Adrenal gland (tissue), 12 donors: ENCODE results near the gene RPL7L1. TPM values are rescaled to one million over a fixed set of nuclear protein-coding genes. Genes with fewer than 3 reads are reported as not detected.

ENCODE experiments used
- DNase-seq, 7 donors: peaks; one replicate each; pipeline ENCODE4 v3.0.0-alpha.2; 2019 to 2020
- H3K27ac ChIP-seq, 5 donors: fragments of 200-600 bp; sonication (generic) in 4 of 5; 1 replicate in 3 of 5; 2 replicates in 2 of 5; pipeline versions ENCODE4 v1.5.1 to v1.8.0; 2016 to 2020; ENCODE audit warnings: mild to moderate bottlenecking in 1 of 5
- H3K27me3 ChIP-seq: fragments of 200-600 bp; 2 replicates; pipeline ENCODE4 v1.8.0; 2021
- H3K36me3 ChIP-seq, 2 donors: fragments of 200-600 bp; replicated peaks in 1 of 2; 1 replicate in 1 of 2; 2 replicates in 1 of 2; pipeline versions ENCODE4 v1.5.1 to v1.8.0; 2018 to 2022
- H3K4me1 ChIP-seq, 2 donors: fragments of 200-600 bp; replicated peaks in 1 of 2; 1 replicate in 1 of 2; 2 replicates in 1 of 2; pipeline versions ENCODE4 v1.5.1 to v1.8.0; 2018 to 2021
- H3K4me3 ChIP-seq, 4 donors: fragments of 200-600 bp; sonication (generic) in 3 of 4; one replicate each; pipeline ENCODE4 v1.5.1; 2016 to 2018
- H3K9me3 ChIP-seq, 3 donors: fragments of 200-600 bp; sonication (generic) in 1 of 3; replicated peaks in 1 of 3; 1 replicate in 2 of 3; 2 replicates in 1 of 3; pipeline versions ENCODE4 v1.5.1 to v1.8.0; 2016 to 2021
- POLR2A ChIP-seq, 2 donors: fragments of 450-650 bp; IDR thresholded peaks; one replicate each; pipeline ENCODE4 v1.6.1; 2017; ENCODE audit warnings: antibody characterized with exemption in 2 of 2, mild to moderate bottlenecking in 2 of 2, moderate library complexity in 1 of 2
- WGBS, 4 donors: extraction: QIAGEN DNeasy Blood & Tissue Kit in 2 of 4; methylation state at CpG; one replicate each; pipeline versions ENCODE4 v1.1.5 to v1.1.7; 2013 to 2017; 5-methylcytosine and 5-hydroxymethylcytosine counted together
- intact Hi-C, 2 donors: fragments of 100-400 bp; cut with DNase I; formaldehyde crosslinking; loops; one replicate each; pipeline versions ENCODE4 v1.14.1 to v1.15.0; 2022 to 2023
- polyA plus RNA-seq, 3 donors: library from polyadenylated mRNA; stranded (reverse); fragments of 200-250 nt in 2 of 3; fragments of 350-450 nt in 1 of 3; fragmentation: Illumina TruSeq in 1 of 3; extraction: RNeasy Lipid Tissue Mini Kit (QIAGEN cat#74804) in 1 of 3; gene quantifications; one replicate each; pipeline ENCODE4 v1.2.3, GENCODE V29; 2013 to 2014
- total RNA-seq, 9 donors: library from RNA; depleted of rRNA in 4 of 9; stranded (reverse); fragments of >200 nt in 4 of 9; fragments of 120-200 nt in 1 of 9; fragmentation: NEBNext Ultra II Directional in 1 of 9; extraction: Animal tissue kit (Norgen Biotek cat#: 25700) in 1 of 9; gene quantifications; one replicate each; pipeline versions ENCODE4 v1.1.0 to v1.2.4, GENCODE V29; 2013 to 2023
- TF ChIP-seq, protein P1 (sequence below), 6 experiments: fragments of 450-650 bp in 4 of 6; fragments of 200-600 bp in 2 of 6; sonication (generic) in 1 of 6; IDR thresholded peaks; 1 replicate in 5 of 6; 2 replicates in 1 of 6; pipeline versions ENCODE4 v1.5.1 to v1.8.0; 2016 to 2021; ENCODE audit warnings: antibody characterized with exemption in 6 of 6, mild to moderate bottlenecking in 2 of 6, moderate library complexity in 1 of 6
- donor health status: healthy with polysubstance abuse.
- donor health status: Bipolar disorder and iron deficiency.
- donor health status: DM: yes; HTN: yes; CAD: no.
- donor health status: DM: no; HTN: no; CAD: no.
- donor health status: DM: no; HTN: no; CAD: no.
- donor health status: DM: yes; HTN: yes; CAD: no.

The RPL7L1 gene
- total and polyA plus RNA-seq, 12 donors = 33.3 to 130 (median 94.1) TPM

DNA sequence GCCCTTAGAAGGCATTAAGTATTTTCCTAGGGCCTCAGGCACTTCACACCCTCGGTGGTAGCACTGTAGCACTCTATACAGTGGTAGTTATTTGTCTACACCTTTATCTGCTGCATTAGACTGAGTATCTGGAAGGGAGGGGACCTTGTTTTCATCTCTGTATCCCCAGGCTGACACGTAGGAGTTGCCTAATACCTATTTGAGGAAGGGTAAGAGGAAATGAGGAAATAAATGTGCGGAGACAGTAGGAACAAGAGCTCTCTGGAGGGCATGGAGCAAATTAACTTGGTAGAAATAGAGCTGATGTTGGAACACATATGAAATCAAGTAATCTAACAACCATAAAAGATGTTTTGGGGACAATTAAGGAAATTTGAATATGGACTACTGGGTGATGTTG lies 53.8 kb downstream of the RPL7L1 start:
- Histone ChIP-seq H3K4me1 (peaks cover 13 to 40% of the 10 kb centered on the region in 2 donors), H3K36me3 (peaks cover 0 to 34% of the 10 kb centered on the region in 2 donors), H3K27me3 (no peaks in the 10 kb centered on the region), H3K9me3 (no peaks in the 10 kb centered on the region), H3K27ac (no peak overlapping the region), H3K4me3 (no peak overlapping the region)
- TF ChIP-seq, protein P1, sequence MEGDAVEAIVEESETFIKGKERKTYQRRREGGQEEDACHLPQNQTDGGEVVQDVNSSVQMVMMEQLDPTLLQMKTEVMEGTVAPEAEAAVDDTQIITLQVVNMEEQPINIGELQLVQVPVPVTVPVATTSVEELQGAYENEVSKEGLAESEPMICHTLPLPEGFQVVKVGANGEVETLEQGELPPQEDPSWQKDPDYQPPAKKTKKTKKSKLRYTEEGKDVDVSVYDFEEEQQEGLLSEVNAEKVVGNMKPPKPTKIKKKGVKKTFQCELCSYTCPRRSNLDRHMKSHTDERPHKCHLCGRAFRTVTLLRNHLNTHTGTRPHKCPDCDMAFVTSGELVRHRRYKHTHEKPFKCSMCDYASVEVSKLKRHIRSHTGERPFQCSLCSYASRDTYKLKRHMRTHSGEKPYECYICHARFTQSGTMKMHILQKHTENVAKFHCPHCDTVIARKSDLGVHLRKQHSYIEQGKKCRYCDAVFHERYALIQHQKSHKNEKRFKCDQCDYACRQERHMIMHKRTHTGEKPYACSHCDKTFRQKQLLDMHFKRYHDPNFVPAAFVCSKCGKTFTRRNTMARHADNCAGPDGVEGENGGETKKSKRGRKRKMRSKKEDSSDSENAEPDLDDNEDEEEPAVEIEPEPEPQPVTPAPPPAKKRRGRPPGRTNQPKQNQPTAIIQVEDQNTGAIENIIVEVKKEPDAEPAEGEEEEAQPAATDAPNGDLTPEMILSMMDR (IDR thresholded peaks at IDR 0.05) = no peak
- no peak for TF ChIP-seq POLR2A (IDR thresholded peaks at IDR 0.05)
- 45 to 56% (median 52%) methylated on average over 3 of the region's 3 CpGs for WGBS, 4 donors
- intact Hi-C loops = no loop called here
- no peak for DNase-seq

DNA sequence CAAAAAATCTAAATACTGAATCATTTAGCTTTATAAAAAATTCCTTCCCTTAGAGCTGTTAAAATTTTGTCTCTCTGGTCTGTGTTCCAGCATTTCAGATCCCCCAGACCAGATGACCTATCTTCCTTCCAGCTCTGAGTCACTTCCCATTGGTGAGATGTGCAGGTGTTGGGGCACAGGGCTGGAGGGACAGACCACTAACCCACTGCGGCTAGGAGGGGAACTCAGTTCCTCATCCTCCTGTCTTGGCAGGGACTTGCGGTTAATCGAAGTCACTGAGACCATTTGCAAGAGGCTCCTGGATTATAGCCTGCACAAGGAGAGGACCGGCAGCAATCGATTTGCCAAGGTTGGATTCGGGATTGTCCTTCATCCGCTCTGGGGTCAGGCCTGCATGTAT lies 55.9 kb downstream of the RPL7L1 start:
- TF ChIP-seq POLR2A (IDR thresholded peaks at IDR 0.05) = no peak
- TF ChIP-seq, protein P1 (IDR thresholded peaks at IDR 0.05) = no peak
- H3K36me3 ChIP-seq = peaks cover 0 to 46% of the 10 kb centered on the region in 2 donors

DNA sequence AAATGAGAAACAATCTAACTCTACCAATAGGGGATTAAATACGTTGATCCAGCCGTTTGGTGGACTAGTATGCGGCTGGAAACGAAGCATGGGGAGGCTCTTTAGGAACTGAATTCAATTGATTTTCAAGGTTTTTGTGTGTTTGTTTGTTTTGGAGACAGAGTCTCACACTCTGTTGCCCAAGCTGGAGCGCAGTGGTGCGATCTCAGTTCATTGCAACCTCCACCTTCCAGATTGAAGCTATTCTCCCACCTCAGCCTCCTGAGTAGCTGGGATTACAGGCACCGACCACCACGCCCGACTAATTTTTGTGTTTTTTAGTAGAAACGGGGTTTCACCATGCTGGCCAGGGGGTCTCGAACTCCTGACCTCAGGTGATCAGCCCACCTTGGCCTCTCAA lies 57.0 kb downstream of the RPL7L1 start:
- WGBS, 4 donors = 92 to 96% (median 94%) methylated on average over 11 of the region's 11 CpGs
- Histone ChIP-seq H3K4me3 (no peak overlapping the region), H3K9me3 (no peaks in the 10 kb centered on the region), H3K4me1 (peaks cover 0 to 18% of the 10 kb centered on the region in 2 donors), H3K27me3 (no peaks in the 10 kb centered on the region), H3K36me3 (peaks cover 0 to 46% of the 10 kb centered on the region in 2 donors), H3K27ac (no peak overlapping the region)
- no peak for TF ChIP-seq POLR2A (IDR thresholded peaks at IDR 0.05)
- TF ChIP-seq, protein P1 (IDR thresholded peaks at IDR 0.05) = no peak
- no peak for DNase-seq
- intact Hi-C loops = no loop called here

More for the DNA sequence above, 55.9 kb downstream of the RPL7L1 start:
- Histone ChIP-seq H3K27me3 (no peaks in the 10 kb centered on the region), H3K4me1 (peaks cover 6 to 29% of the 10 kb centered on the region in 2 donors), H3K4me3 (no peak overlapping the region), H3K27ac (no peak overlapping the region), H3K9me3 (no peaks in the 10 kb centered on the region)
- 83 to 86% (median 85%) methylated on average over 5 to 7 of the region's 7 CpGs for WGBS, 4 donors
- no peak for DNase-seq
- intact Hi-C loops = no loop called here

DNA sequence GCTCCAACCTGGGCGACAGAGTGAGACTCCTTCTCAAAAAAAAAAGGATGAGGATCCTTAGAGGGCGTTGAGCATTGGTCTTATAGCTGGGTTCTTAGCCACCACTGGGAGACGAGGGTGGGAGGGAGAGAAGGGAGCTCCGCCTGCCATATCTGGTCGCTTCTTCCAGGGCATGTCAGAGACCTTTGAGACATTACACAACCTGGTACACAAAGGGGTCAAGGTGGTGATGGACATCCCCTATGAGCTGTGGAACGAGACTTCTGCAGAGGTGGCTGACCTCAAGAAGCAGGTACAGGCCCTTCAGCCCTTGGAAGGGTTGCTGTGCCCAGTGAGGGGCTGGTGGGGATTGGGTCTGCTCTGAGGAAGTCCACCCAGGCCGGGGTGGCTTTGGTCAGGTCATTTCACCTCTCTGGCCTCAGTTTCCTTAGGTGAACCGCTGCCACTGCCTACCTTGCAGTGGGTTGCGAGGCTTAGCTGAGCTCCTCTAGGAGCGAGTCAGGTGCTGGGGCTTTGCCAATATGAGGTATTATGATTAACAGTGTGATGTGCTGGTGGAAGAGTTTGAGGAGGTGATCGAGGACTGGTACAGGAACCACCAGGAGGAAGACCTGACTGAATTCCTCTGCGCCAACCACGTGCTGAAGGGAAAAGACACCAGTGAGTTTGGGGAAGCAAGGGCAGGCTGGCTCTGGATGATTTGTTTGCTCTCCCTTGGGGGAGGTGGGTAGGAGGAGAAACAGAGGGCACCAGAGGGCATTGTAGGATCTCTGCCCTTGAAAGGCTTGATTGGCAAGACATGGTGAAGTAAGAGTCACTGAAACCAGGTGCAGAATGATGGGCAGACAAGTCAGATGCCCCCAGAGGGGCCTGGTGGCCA lies 58.4 kb downstream of the RPL7L1 start:
- Histone ChIP-seq H3K27me3 (no peaks in the 10 kb centered on the region), H3K4me1 (peaks cover 0 to 5% of the 10 kb centered on the region in 2 donors), H3K27ac (no peak overlapping the region), H3K4me3 (no peak overlapping the region), H3K36me3 (peaks cover 0 to 54% of the 10 kb centered on the region in 2 donors), H3K9me3 (no peaks in the 10 kb centered on the region)
- no peak for DNase-seq
- intact Hi-C loops = no loop called here
- TF ChIP-seq, protein P1 (IDR thresholded peaks at IDR 0.05) = no peak
- TF ChIP-seq POLR2A (IDR thresholded peaks at IDR 0.05) = no peak
- WGBS, 4 donors = 93 to 96% (median 94%) methylated on average over 11 to 13 of the region's 13 CpGs
